Aorta (tissue), 5 donors: ENCODE measurements around the gene SLC38A9. TPM values are rescaled to one million over a fixed set of nuclear protein-coding genes. Genes with fewer than 3 reads are reported as not detected.
"Not testable (repeated sequence)": the region's sequence is repeated elsewhere in the genome, so short reads cannot be mapped to it uniquely, and the experiment has no call there.

Source experiments
- ATAC-seq: fragments of 200-7000 bp; cut with Tn5 transposase; one replicate; pipeline ENCODE4 v1.9.1; 2022; ENCODE audit warnings: moderate library complexity; ENCODE audit not compliant: low FRiP score
- DNase-seq, 2 donors: peaks; one replicate each; pipeline ENCODE4 v3.0.0-alpha.2; 2020
- H3K27ac ChIP-seq, 2 donors: one replicate each; pipeline ENCODE4 v1.5.1; 2013; ENCODE audit warnings: low read length in 2 of 2, mild to moderate bottlenecking in 2 of 2, moderate library complexity in 2 of 2, control low read depth in 1 of 2, inconsistent platforms in 1 of 2, low read depth in 1 of 2
- H3K27me3 ChIP-seq, 2 donors: one replicate each; pipeline ENCODE4 v1.6.1; 2013; ENCODE audit warnings: control low read depth in 1 of 2, low read length in 1 of 2, mild to moderate bottlenecking in 1 of 2, moderate library complexity in 1 of 2; ENCODE audit not compliant: insufficient read depth in 2 of 2, control insufficient read depth in 1 of 2
- H3K36me3 ChIP-seq, 2 donors: one replicate each; pipeline ENCODE4 v1.6.1; 2013; ENCODE audit warnings: control low read depth in 1 of 2, low read length in 1 of 2, mild to moderate bottlenecking in 1 of 2; ENCODE audit not compliant: insufficient read depth in 2 of 2, control insufficient read depth in 1 of 2
- H3K4me1 ChIP-seq, 2 donors: one replicate each; pipeline ENCODE4 v1.6.1; 2013; ENCODE audit warnings: low read length in 2 of 2, control low read depth in 1 of 2, mild to moderate bottlenecking in 1 of 2, moderate library complexity in 1 of 2; ENCODE audit not compliant: insufficient read depth in 2 of 2, control insufficient read depth in 1 of 2
- H3K4me3 ChIP-seq, 2 donors: one replicate each; pipeline ENCODE4 v1.5.1; 2013; ENCODE audit warnings: low read length in 2 of 2, control low read depth in 1 of 2, mild to moderate bottlenecking in 1 of 2
- H3K9me3 ChIP-seq: one replicate; pipeline ENCODE4 v1.6.1; 2013; ENCODE audit warnings: mild to moderate bottlenecking, low read length; ENCODE audit not compliant: control insufficient read depth
- WGBS, 2 donors: extraction: QIAGEN DNeasy Blood & Tissue Kit; methylation state at CpG; one replicate each; pipeline ENCODE4 v1.1.7; 2013; 5-methylcytosine and 5-hydroxymethylcytosine counted together
- intact Hi-C, 2 donors: fragments of 100-400 bp; cut with DNase I; formaldehyde crosslinking; loops; one replicate each; pipeline versions ENCODE4 v1.14.2 to v1.15.0; 2022
- polyA plus RNA-seq, 2 donors: library from polyadenylated mRNA; stranded (reverse); fragments of 200-250 nt; gene quantifications; one replicate each; pipeline ENCODE4 v1.2.3, GENCODE V29; 2013
- total RNA-seq, 2 donors: library from RNA; stranded (reverse); fragmentation: NEBNext Ultra II Directional; extraction: Animal tissue kit (Norgen Biotek cat#: 25700); gene quantifications; one replicate each; pipeline ENCODE4 v1.2.1, GENCODE V29; 2021
- donor health status: healthy with polysubstance abuse.
- donor health status: Bipolar disorder and iron deficiency.
- donor health status: DM: no; HTN: no; CAD: no.
- donor health status: DM: no; HTN: no; CAD: no.
- donor health status: DM: yes; HTN: yes; CAD: no.

The SLC38A9 gene
- total and polyA plus RNA-seq, 4 donors = 9.3 to 34.7 (median 17.1) TPM

GRCh38 chr5:55607309-55607708, 104.8 kb downstream of the SLC38A9 start:
- H3K27me3 ChIP-seq, H3K4me1 ChIP-seq, H3K36me3 ChIP-seq, H3K9me3 ChIP-seq, ATAC-seq, H3K27ac ChIP-seq, H3K4me3 ChIP-seq, DNase-seq: not testable (repeated sequence)
- intact Hi-C loops = loop anchor here in 1 of 2 donors (10.0 kb wide), 1 partner anchor 57 kb away; no protein-coding TSS in a partner anchor
- WGBS, 2 donors = 67 to 69% methylated on average over 5 of the region's 5 CpGs

DNA sequence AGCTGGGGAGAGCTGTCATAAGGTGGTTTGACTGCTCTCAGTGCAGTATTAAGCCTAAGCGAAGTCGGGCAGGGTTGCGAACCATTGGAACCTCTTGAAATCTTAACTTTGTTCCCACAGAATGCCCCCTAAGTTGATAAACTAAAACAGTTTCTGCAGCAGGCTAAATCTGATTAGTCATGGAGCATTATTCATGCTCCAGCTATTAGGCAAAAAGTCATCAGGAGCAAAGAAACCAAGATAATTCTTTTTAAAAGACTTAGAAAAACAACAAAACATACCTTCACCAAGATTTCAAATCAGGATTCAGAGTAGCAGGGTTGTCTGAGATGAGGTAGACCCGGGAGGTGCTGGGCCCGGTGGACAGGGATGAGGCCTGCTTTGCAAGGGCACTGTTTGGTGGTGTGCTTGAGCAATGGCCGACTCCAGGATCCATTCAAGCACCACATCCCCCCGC, 107.5 kb downstream of the SLC38A9 start:
- Histone ChIP-seq H3K4me3 (no peak overlapping the region), H3K9me3 (no peaks in the 10 kb centered on the region), H3K4me1 (peaks cover 0 to 16% of the 10 kb centered on the region in 2 donors), H3K36me3 (no peaks in the 10 kb centered on the region), H3K27ac (peak overlapping the region; percentile 60 to 69), H3K27me3 (no peaks in the 10 kb centered on the region)
- ATAC-seq (no peak), DNase-seq (no peak)
- 52 to 63% methylated on average over 7 of the region's 7 CpGs for WGBS, 2 donors
- intact Hi-C loops = loop anchor here (5.0 to 10.0 kb wide), 4 partner anchors 37 to 67 kb away; no protein-coding TSS in a partner anchor

DNA sequence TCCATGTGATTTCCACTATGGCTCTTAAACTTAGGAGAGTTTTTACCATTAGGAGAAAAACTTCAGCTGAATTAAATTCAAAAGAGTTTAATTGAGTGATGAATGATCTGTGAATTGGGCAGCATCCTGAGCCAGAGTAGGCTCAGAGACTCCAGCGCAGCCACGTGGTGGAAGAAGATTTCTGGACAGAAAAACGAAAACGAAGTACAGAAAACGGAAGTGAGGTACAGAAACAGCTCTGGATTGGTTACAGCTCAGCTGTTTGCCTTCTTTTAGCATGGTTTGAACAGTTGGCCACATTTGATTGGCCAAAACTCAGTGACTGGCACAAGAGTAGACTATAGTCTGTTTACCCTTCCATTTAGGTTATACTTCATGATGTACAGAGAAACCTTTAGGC, 108.2 kb downstream of the SLC38A9 start:
- Histone ChIP-seq H3K36me3 (no peaks in the 10 kb centered on the region), H3K27me3 (no peaks in the 10 kb centered on the region), H3K9me3 (no peaks in the 10 kb centered on the region), H3K4me3 (no peak overlapping the region), H3K27ac (peak overlapping the region; percentile 86 to 99), H3K4me1 (peaks cover 0 to 17% of the 10 kb centered on the region in 2 donors)
- DNase-seq = no peak
- intact Hi-C loops = loop anchor here (5.0 to 10.0 kb wide), 4 partner anchors 37 to 67 kb away; no protein-coding TSS in a partner anchor
- 2 to 11% methylated on average over 5 of the region's 5 CpGs for WGBS, 2 donors
- ATAC-seq = no peak

- 4% methylated on average over 1 of the region's 1 CpG for WGBS, 2 donors
- no peaks in the 10 kb centered on the region for H3K27me3 ChIP-seq
- no peak overlapping the region for H3K4me3 ChIP-seq
- no peaks in the 10 kb centered on the region for H3K36me3 ChIP-seq
- intact Hi-C loops = loop anchor here (1.0 to 10.0 kb wide), 6 partner anchors 32 to 67 kb away; partner anchors contain the start of gene PLPP1 (in 1 of the 2)
- DNase-seq (no peak), ATAC-seq (peak; percentile 34)
- no peaks in the 10 kb centered on the region for H3K9me3 ChIP-seq
- H3K27ac ChIP-seq = peak overlapping the region; percentile 95 to 99
- H3K4me1 ChIP-seq = peaks cover 0 to 17% of the 10 kb centered on the region in 2 donors
Observed at GRCh38 chr5:55601628-55602027, 110.5 kb downstream of the SLC38A9 start.

GRCh38 chr5:55601204-55601618, 110.9 kb downstream of the SLC38A9 start:
- intact Hi-C loops = loop anchor here (2.0 to 10.0 kb wide), 5 partner anchors 34 to 66 kb away; partner anchors contain the start of gene PLPP1 (in 1 of the 2)
- WGBS, 2 donors = 2% methylated on average over 8 of the region's 8 CpGs
- H3K9me3 ChIP-seq = no peaks in the 10 kb centered on the region
- H3K4me1 ChIP-seq = peaks cover 0 to 17% of the 10 kb centered on the region in 2 donors
- ATAC-seq (peak; percentile 87), DNase-seq (peak; percentile 86 to 89)
- H3K4me3 ChIP-seq = no peak overlapping the region
- peak overlapping the region; percentile 95 to 99 for H3K27ac ChIP-seq
- H3K27me3 ChIP-seq = no peaks in the 10 kb centered on the region
- H3K36me3 ChIP-seq = no peaks in the 10 kb centered on the region

- Histone ChIP-seq H3K4me1 (peaks cover 0 to 17% of the 10 kb centered on the region in 2 donors), H3K27me3 (no peaks in the 10 kb centered on the region), H3K4me3 (no peak overlapping the region), H3K36me3 (no peaks in the 10 kb centered on the region), H3K27ac (peak overlapping the region; percentile 95), H3K9me3 (no peaks in the 10 kb centered on the region)
- 2 to 4% methylated on average over 6 of the region's 6 CpGs for WGBS, 2 donors
- ATAC-seq (peak; percentile 36), DNase-seq (no peak)
- intact Hi-C loops = loop anchor here (2.0 to 10.0 kb wide), 5 partner anchors 33 to 67 kb away; partner anchors contain the start of gene PLPP1 (in 1 of the 2)
Observed at GRCh38 chr5:55600497-55601203, 111.5 kb downstream of the SLC38A9 start.

DNA sequence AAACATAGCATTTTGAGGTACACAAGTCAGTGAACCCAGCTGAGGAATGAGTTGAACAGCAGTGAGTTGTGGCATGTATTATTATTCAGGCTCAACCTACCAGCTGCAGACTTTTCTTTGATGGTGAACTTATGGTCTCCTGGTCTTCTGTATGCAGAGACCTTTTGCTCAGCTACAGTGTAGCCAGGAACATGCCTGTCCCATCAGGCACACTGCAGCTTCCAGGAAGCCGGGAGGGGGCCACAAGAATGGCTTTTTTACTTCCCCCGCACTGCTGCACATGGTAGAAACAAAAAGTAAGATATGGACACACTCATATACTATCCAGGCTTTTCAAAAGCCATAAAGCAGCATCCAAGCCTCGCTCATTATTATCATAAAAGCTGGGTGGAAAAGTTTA, 112.0 kb downstream of the SLC38A9 start:
- Histone ChIP-seq H3K27ac (peak overlapping the region; percentile 95), H3K36me3 (no peaks in the 10 kb centered on the region), H3K27me3 (no peaks in the 10 kb centered on the region), H3K9me3 (no peaks in the 10 kb centered on the region), H3K4me3 (no peak overlapping the region), H3K4me1 (peaks cover 0 to 17% of the 10 kb centered on the region in 2 donors)
- WGBS, 2 donors = 22 to 27% methylated on average over 3 of the region's 3 CpGs
- no peak for DNase-seq
- no peak for ATAC-seq
- intact Hi-C loops = loop anchor here (2.0 to 10.0 kb wide), 5 partner anchors 33 to 67 kb away; partner anchors contain the start of gene PLPP1 (in 1 of the 2)

DNA sequence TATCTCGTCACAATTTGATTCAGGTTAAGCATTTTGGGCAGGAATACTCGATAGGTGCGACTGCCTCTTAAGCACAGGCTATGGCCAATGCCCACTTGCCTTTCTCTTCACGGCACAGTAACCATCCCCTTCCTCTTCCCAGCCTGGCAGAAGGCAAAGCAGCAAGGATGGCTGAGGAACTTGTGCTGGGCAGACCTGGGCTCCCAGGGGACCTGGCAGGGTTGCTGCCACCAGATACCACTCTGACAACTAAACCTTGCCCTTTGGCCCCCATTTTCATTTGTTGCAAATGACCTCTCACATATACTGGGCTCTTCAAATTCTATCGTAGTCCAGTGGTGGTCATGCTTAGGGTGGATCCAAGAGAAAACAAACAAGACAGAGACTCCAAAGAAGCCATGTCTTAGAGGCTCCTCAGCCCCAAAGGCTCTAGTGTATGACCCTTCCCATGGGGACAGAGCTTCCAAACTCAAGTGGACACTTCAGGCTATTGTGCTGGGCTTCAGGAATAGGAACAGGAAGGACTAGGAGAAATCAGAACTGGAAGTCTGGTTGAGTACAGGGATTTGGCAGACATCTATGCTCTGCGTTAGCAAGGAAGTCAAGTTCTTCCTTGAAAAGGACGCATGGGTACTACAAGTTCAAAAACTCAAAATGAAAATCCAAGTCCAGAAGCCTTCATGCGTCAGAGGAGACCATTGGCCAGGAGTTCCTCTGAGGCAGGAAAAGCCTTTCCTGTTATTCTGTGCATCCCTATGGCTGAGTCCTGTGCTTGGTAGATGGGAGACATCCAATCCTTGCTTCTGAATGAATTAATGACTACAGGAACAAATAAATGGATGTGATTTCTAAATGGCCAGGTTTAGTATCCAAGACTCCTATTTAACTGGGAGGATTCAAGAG, 112.7 kb downstream of the SLC38A9 start:
- no peak overlapping the region for H3K4me3 ChIP-seq
- DNase-seq (no peak), ATAC-seq (no peak)
- H3K27me3 ChIP-seq = no peaks in the 10 kb centered on the region
- H3K9me3 ChIP-seq = no peaks in the 10 kb centered on the region
- intact Hi-C loops = loop anchor here (2.0 to 10.0 kb wide), 5 partner anchors 32 to 68 kb away; partner anchors contain the start of gene PLPP1 (in 1 of the 2)
- WGBS, 2 donors = 76 to 79% methylated on average over 8 of the region's 8 CpGs
- H3K4me1 ChIP-seq = peaks cover 0 to 17% of the 10 kb centered on the region in 2 donors
- H3K27ac ChIP-seq = peak overlapping the region; percentile 95
- no peaks in the 10 kb centered on the region for H3K36me3 ChIP-seq
